Effector CD8-positive, alpha-beta T cell (primary cell): ENCODE results near the gene ZNF576.
"Not testable (repeated sequence)": the region's sequence is repeated elsewhere in the genome, so short reads cannot be mapped to it uniquely, and the experiment has no call there.

ENCODE experiments used
- DNase-seq: peaks from one replicate; lab custom pipeline; 2025; lab: John Stamatoyannopoulos, UW

The ZNF576 gene

GRCh38 chr19:43626838-43627237, 30.4 kb downstream of the ZNF576 start:
- DNase-seq = no peak

- no peak for DNase-seq
Observed at GRCh38 chr19:43628646-43629326, 32.4 kb downstream of the ZNF576 start.

DNA sequence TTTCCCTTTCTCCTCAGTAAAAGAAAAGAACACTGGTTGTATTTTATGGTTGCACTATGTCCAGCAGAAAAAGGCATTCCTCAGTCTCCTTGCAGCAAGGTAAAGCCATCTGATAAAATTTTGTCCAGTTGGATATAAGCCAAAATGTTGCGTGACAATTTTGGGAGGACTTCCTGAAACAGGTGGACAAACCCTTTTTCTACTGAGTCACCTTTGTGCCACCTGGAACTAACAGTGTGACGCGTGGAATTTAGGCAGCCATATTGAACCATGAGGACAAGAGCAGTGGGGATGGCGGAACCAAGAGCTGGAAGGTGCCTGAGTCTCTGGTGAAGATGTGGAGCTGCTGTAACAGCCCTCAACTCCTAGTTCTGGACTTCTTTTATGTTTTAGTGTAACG, 35.1 kb downstream of the ZNF576 start:
- no peak for DNase-seq

DNA sequence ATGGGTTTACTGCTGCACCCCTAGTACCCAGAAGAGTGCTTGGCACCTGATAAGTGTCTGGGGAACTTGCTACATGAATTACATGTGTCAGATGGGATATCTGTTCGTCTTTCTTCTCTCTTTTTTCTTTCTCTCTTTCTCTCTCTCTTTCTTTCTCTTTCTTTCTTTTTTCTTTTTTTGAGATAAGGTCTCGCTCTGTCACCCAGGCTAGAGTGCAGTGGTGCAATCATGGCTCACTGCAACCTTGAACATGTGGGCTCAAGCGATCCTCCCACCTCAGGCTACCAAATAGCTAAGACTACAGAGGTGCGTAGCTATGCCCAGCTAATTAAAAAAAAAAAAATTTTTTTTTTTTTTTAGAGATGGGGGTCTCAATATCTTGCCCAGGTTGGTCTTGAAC, 37.1 kb downstream of the ZNF576 start:
- DNase-seq = no peak

GRCh38 chr19:43634068-43634467, 37.7 kb downstream of the ZNF576 start:
- no peak for DNase-seq

DNA sequence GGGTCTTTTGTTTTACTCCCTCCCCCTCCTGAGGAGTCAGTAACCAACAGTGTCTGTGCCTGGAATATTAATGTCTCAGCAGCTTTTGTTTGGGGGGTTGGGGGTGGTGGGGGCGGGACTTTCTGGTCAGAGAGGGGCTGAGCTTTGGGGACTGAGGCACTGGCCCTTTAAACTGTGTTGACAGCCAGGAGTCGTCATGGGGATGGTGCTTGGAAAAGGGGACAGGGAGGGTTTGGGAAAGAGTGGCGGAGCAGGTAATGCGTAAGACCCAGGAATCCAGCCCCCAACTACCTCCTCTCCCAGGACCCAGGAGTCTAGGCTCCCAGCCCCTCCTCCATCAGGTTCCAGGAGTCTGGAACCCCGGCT, 38.1 kb downstream of the ZNF576 start:
- DNase-seq = no peak

- no peak for DNase-seq
Observed at GRCh38 chr19:43634872-43635560, 38.6 kb downstream of the ZNF576 start.

GRCh38 chr19:43635561-43635940, 39.2 kb downstream of the ZNF576 start:
- not testable (repeated sequence) for DNase-seq

GRCh38 chr19:43636121-43636683, 39.8 kb downstream of the ZNF576 start:
- no peak for DNase-seq

DNA sequence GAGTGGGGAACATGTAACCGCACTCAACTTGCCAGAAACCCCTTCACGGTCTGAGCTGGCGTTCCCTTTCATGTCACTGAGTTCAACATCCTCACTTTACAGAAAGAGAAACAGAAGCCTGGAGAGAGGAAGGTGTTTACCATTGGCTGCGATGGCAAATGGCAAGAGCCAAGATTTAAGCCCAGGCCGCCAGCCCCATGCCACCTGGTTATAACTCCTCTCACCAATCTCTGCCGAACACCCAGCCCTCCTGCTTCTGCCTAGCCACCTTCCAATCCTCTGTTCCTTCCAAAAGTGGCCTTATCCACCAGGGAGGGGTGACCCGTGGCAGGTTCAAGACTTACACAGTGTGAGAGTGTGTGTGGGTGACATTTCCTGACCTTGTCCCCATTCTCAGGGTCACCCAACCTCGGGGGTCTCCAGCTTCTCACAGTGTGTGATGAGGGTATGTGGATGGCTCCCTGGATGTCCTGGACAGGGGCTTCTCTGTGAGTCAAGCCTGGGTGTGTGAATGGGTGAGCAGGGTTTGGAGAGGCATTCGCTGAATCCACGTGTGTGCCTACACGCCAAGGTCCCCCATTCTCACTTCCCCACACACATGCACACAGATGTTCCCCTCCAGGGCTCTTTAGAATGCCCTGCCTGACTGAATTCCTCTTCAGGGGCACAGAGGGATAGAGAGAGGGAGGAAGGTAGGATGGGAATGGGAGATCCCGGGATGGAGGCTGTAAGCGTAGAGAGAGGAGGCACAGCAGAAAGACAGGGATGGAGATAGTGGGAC, 42.0 kb downstream of the ZNF576 start:
- no peak for DNase-seq

- DNase-seq = no peak
Observed at GRCh38 chr19:43638995-43639518, 42.7 kb downstream of the ZNF576 start.

GRCh38 chr19:43639519-43640423, 43.4 kb downstream of the ZNF576 start, which contains the start of gene CADM4:
Gene CADM4, minus strand, starts transcription at chr19:43639850. Its CDS starts 60 bp downstream, at chr19:43639790.
- peak; percentile 42 for DNase-seq

- no peak for DNase-seq
Observed at GRCh38 chr19:43640424-43640757, 44.0 kb downstream of the ZNF576 start.

- DNase-seq = no peak
Observed at GRCh38 chr19:43641333-43641732, 44.9 kb downstream of the ZNF576 start.

DNA sequence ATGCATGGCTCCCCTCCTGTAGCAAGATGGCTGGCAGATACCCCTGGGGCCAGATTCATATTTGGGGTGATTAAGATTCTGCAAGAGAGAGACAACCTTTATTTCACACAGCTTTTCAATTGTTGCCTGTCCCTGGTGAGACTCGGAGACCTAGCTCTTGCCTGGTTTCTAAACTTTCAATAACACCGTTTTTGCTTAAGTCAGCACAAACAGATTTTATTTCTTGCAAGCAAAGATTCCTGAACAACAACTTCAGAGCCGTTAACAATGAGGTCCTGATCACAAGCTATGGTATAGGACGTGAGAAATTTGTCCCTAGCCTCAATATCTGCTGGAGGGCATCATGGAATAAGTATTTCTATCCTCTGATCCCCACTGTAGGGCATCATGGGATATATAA, 46.1 kb downstream of the ZNF576 start:
- DNase-seq = no peak

GRCh38 chr19:43643326-43643725, 46.9 kb downstream of the ZNF576 start:
- no peak for DNase-seq

DNA sequence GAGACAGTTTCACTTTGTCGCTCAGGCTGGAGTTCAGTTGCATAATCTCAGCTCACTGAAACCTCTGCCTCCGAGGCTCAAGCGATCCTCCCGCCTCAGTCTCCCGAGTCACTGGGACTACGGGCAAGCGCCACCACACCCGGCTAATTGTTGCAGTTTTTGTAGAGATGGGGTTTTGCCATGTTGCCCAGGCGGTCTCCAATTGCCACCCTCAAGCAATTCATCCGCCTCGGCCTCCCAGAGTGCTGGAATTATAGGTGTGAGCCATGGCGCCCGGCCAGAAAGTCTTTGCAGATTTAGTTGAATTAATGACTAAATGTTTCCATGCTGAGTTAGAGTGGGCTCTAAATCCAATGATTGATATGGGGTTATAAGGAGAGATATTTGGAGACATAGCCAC, 47.8 kb downstream of the ZNF576 start:
- no peak for DNase-seq

- no peak for DNase-seq
Observed at GRCh38 chr19:43648633-43649032, 52.2 kb downstream of the ZNF576 start.

DNA sequence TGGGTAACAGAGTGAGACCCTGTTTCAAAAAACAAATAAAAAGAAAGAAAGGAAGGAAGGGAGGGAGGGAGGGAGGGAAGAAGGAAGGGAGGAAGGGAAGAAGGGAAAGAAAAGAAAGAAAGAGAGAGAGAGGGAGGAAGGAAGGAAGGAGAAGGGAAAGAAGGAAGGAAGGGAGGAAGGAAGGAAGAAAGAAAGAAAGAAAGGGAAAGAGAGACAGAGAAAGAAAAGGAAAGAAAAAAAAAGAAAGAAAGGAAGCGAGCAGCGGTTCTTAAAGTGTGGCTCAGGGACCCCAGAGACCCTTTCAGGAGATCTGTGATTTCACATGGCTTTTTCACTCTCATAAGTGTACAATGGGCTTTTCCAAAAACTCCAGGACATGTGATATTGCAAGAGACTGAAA, 53.1 kb downstream of the ZNF576 start:
- DNase-seq = no peak

GRCh38 chr19:43650276-43650675, 53.9 kb downstream of the ZNF576 start:
- not testable (repeated sequence) for DNase-seq
